ENCODE measurements around the gene PTPRO. TPM values are rescaled to one million over a fixed set of nuclear protein-coding genes. Genes with fewer than 3 reads are reported as not detected.

PTPRO gene
- total RNA-seq, 2 experiments from 2014 or later = 0.47 to 0.63 TPM

GRCh38 chr12:15494329-15495046, 172.2 kb downstream of the PTPRO start:
- Mint-ChIP-seq H3K36me3 (ENCODE audit: low read depth) (no peaks in the 10 kb centered on the region), H3K4me3 (no peak overlapping the region), H3K9me3 (peaks cover 3% of the 10 kb centered on the region), H3K4me1 (ENCODE audit: low read depth) (no peaks in the 10 kb centered on the region), H3K27me3 (peaks cover 10% of the 10 kb centered on the region), H3K27ac (no peak overlapping the region)
- DNase-seq (no peak), ATAC-seq (no peak)
- intact Hi-C loops (cut with micrococcal nuclease) = no loop called here
- CTCF ChIA-PET = interaction anchor here (1.2 to 1.5 kb wide), 2 partner anchors 9 to 90 kb away, joined by 3 to 5 read pairs; no protein-coding TSS in a partner anchor
- no peak for TF ChIP-seq CTCF (IDR thresholded peaks at IDR 0.05)
- POLR2A ChIA-PET = no interaction called here

DNA sequence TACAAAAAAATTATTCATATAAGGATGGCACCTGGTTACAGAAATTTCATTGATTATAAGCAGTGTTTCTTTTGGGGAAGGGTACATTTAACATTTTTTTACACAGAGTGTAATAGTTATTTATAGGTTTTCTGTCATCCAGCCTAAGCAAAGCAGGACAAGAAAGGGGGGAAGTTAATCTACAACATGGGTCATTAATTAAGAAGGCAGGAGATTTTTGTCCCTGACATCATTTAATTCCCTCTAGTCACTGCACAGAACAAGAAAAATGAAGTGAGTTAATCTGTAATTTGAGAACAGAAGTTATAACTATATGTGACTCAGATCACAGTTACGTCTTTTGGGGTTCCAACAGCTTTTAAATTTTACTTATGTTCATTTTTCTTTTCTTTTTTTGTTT, 173.4 kb downstream of the PTPRO start:
- H3K27me3 Mint-ChIP-seq = peaks cover 10% of the 10 kb centered on the region
- intact Hi-C loops (cut with micrococcal nuclease) = no loop called here
- no peak overlapping the region for H3K27ac Mint-ChIP-seq
- no peaks in the 10 kb centered on the region for H3K36me3 Mint-ChIP-seq (ENCODE audit: low read depth)
- ATAC-seq = no peak
- H3K4me1 Mint-ChIP-seq (ENCODE audit: low read depth) = no peaks in the 10 kb centered on the region
- H3K4me3 Mint-ChIP-seq = no peak overlapping the region
- ChIA-PET POLR2A (no interaction called here), CTCF (no interaction called here)
- DNase-seq = no peak
- TF ChIP-seq CTCF (IDR thresholded peaks at IDR 0.05) = no peak
- peaks cover 3% of the 10 kb centered on the region for H3K9me3 Mint-ChIP-seq

DNA sequence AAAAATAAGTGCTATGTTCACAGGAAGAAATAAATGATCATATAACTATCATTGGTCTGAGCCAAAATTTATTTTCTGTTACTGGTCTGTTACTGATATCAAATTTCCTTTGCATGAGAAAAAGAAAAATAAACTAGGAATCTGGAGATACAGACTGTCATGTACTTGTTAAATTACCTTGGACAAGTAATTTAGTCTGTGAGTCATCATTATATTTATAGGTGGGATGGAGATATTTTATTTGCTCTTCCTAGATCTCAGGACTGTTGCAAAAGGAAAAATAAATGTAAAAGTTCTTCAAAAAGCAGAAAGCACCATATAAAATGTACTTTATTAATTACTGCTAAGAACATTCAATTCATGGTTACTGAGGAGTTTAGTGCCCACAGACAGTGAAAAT, 174.4 kb downstream of the PTPRO start:
- no peak for TF ChIP-seq CTCF (IDR thresholded peaks at IDR 0.05)
- no peak overlapping the region for H3K27ac Mint-ChIP-seq
- no peaks in the 10 kb centered on the region for H3K36me3 Mint-ChIP-seq (ENCODE audit: low read depth)
- no peak for ATAC-seq
- H3K4me3 Mint-ChIP-seq = no peak overlapping the region
- peaks cover 10% of the 10 kb centered on the region for H3K27me3 Mint-ChIP-seq
- intact Hi-C loops (cut with micrococcal nuclease) = no loop called here
- no peaks in the 10 kb centered on the region for H3K4me1 Mint-ChIP-seq (ENCODE audit: low read depth)
- POLR2A ChIA-PET = no interaction called here
- no peak for DNase-seq
- H3K9me3 Mint-ChIP-seq = peaks cover 3% of the 10 kb centered on the region
- CTCF ChIA-PET = interaction anchor here (0.7 kb wide), 1 partner anchor 94 kb away, joined by 3 read pairs; no protein-coding TSS in a partner anchor

DNA sequence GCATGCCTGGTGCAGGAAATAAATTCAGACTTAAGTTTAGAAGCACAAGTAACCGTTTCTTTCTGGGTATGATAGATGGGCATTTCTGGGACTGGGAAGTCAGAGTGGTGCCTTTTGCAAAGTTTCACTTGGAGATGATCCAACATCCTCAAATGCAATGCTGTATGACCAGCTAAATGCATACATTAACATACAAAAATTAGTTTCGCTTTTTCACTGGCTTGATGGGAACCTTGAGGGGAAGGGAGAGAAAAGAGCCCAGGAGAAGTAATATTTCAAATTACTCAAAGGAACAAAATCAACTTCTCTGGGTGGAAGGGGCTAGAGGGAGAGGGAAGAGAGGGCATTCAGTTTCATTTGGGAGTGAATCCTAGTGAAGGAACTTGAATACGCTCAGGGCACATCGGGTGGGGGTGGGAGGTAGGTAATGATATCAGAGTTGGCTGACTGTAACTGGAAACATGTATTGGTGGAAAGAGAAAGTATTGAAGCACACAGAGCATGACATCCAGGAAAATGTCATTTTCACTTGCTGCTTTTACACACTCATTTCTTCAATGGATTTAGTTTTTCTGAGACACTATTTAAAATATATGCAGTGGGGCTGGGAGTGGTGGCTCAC, 175.5 kb downstream of the PTPRO start:
- no peak for ATAC-seq
- H3K27ac Mint-ChIP-seq = no peak overlapping the region
- peaks cover 3% of the 10 kb centered on the region for H3K9me3 Mint-ChIP-seq
- no peak for TF ChIP-seq CTCF (IDR thresholded peaks at IDR 0.05)
- H3K4me1 Mint-ChIP-seq (ENCODE audit: low read depth) = no peaks in the 10 kb centered on the region
- H3K4me3 Mint-ChIP-seq = no peak overlapping the region
- POLR2A ChIA-PET = no interaction called here
- CTCF ChIA-PET = no interaction called here
- no peaks in the 10 kb centered on the region for H3K36me3 Mint-ChIP-seq (ENCODE audit: low read depth)
- intact Hi-C loops (cut with micrococcal nuclease) = no loop called here
- H3K27me3 Mint-ChIP-seq = peaks cover 9% of the 10 kb centered on the region
- no peak for DNase-seq

- Mint-ChIP-seq H3K9me3 (no peaks in the 10 kb centered on the region), H3K4me3 (no peak overlapping the region), H3K27ac (no peak overlapping the region), H3K27me3 (peaks cover 9% of the 10 kb centered on the region), H3K36me3 (ENCODE audit: low read depth) (no peaks in the 10 kb centered on the region), H3K4me1 (ENCODE audit: low read depth) (no peaks in the 10 kb centered on the region)
- no peak for TF ChIP-seq CTCF (IDR thresholded peaks at IDR 0.05)
- CTCF ChIA-PET = interaction anchor here (1.0 kb wide), 1 partner anchor 30 kb away, joined by 3 read pairs; no protein-coding TSS in a partner anchor
- ATAC-seq = no peak
- no peak for DNase-seq
- intact Hi-C loops (cut with micrococcal nuclease) = no loop called here
- POLR2A ChIA-PET = no interaction called here
Measured at GRCh38 chr12:15502211-15502610, 179.9 kb downstream of the PTPRO start.

Measured in activated CD8-positive, alpha-beta T cell treated with anti-CD3 and anti-CD28 coated beads for 36 hours (primary cell).